ENCODE measurements around the gene NUMA1. TPM values are rescaled to one million over a fixed set of nuclear protein-coding genes. Genes with fewer than 3 reads are reported as not detected.
A peak's percentile ranks its signal among the peaks of the same experiment; 100 is the strongest.

NUMA1 gene
- total and polyA plus RNA-seq, 4 donors: 19.5 to 93.2 (median 42.1) TPM

GRCh38 chr11:72079819-72080325 lies 470 bp downstream of the NUMA1 start:
- H3K9ac ChIP-seq (ENCODE audit: low read depth in 1 of 2, low read length in 2 of 2): peak overlapping the region; percentile 68 to 72
- no peaks in the 10 kb centered on the region for H3K9me3 ChIP-seq (ENCODE audit: control insufficient read depth in 4 of 4, low read length in 3 of 4)
- H3K36me3 ChIP-seq (ENCODE audit: control insufficient read depth in 4 of 4, insufficient read depth in 3 of 4, low read depth in 1 of 4, low read length in 3 of 4): no peaks in the 10 kb centered on the region
- WGBS: 2% methylated on average over 16 of the region's 16 CpGs
- peak overlapping the region; percentile 60 to 83 (median 82) for H3K4me3 ChIP-seq (ENCODE audit: low read depth in 1 of 3, low read length in 3 of 3)
- TF ChIP-seq SP1 (IDR thresholded peaks at IDR 0.05) (no peak), RXRA (IDR thresholded peaks at IDR 0.05) (no peak), EGR1 (IDR thresholded peaks at IDR 0.05; ENCODE audit: low read depth in 2 of 2) (no peak), REST (IDR thresholded peaks at IDR 0.05) (no peak)
- no peaks in the 10 kb centered on the region for H3K27me3 ChIP-seq (ENCODE audit: control insufficient read depth in 4 of 4, insufficient read depth in 4 of 4, low read length in 3 of 4)
- H3K4me1 ChIP-seq (ENCODE audit: control insufficient read depth in 4 of 4, insufficient read depth in 4 of 4, low read length in 3 of 4): peaks cover 0 to 11% (median 5%) of the 10 kb centered on the region in 4 donors
- DNase-seq (ENCODE audit: low spot score): no peak
- peak overlapping the region; percentile 84 to 88 for H3K27ac ChIP-seq (ENCODE audit: low read depth in 1 of 2, low read length in 2 of 2)

- TF ChIP-seq ZBTB33 (IDR thresholded peaks at IDR 0.05) (no peak), NR2F2 (IDR thresholded peaks at IDR 0.05) (no peak), ATF3 (IDR thresholded peaks at IDR 0.05) (no peak), CTCF (IDR thresholded peaks at IDR 0.05; ENCODE audit: low read depth, low read length, missing input control) (no peak)
- Histone ChIP-seq H3K4me3 (ENCODE audit: low read depth in 1 of 3, low read length in 3 of 3) (no peak overlapping the region), H3K9me3 (ENCODE audit: control insufficient read depth in 4 of 4, low read length in 3 of 4) (no peaks in the 10 kb centered on the region), H3K27me3 (ENCODE audit: control insufficient read depth in 4 of 4, insufficient read depth in 4 of 4, low read length in 3 of 4) (no peaks in the 10 kb centered on the region), H3K9ac (ENCODE audit: low read depth in 1 of 2, low read length in 2 of 2) (no peak overlapping the region), H3K27ac (ENCODE audit: low read depth in 1 of 2, low read length in 2 of 2) (peak overlapping the region in 1 of 2 donors; percentile 31), H3K4me1 (ENCODE audit: control insufficient read depth in 4 of 4, insufficient read depth in 4 of 4, low read length in 3 of 4) (peaks cover 0 to 11% (median 5%) of the 10 kb centered on the region in 4 donors), H3K36me3 (ENCODE audit: control insufficient read depth in 4 of 4, insufficient read depth in 3 of 4, low read depth in 1 of 4, low read length in 3 of 4) (no peaks in the 10 kb centered on the region)
- WGBS: 93% methylated on average over 6 of the region's 6 CpGs
- no peak for DNase-seq (ENCODE audit: low spot score)
Observed at GRCh38 chr11:72078477-72078876, 1.9 kb downstream of the NUMA1 start.

- Histone ChIP-seq H3K9ac (ENCODE audit: low read depth in 1 of 2, low read length in 2 of 2) (no peak overlapping the region), H3K4me3 (ENCODE audit: low read depth in 1 of 3, low read length in 3 of 3) (no peak overlapping the region), H3K4me1 (ENCODE audit: control insufficient read depth in 4 of 4, insufficient read depth in 4 of 4, low read length in 3 of 4) (peaks cover 0 to 8% (median 1%) of the 10 kb centered on the region in 4 donors), H3K27me3 (ENCODE audit: control insufficient read depth in 4 of 4, insufficient read depth in 4 of 4, low read length in 3 of 4) (no peaks in the 10 kb centered on the region), H3K9me3 (ENCODE audit: control insufficient read depth in 4 of 4, low read length in 3 of 4) (no peaks in the 10 kb centered on the region), H3K36me3 (ENCODE audit: control insufficient read depth in 4 of 4, insufficient read depth in 3 of 4, low read depth in 1 of 4, low read length in 3 of 4) (no peaks in the 10 kb centered on the region), H3K27ac (ENCODE audit: low read depth in 1 of 2, low read length in 2 of 2) (no peak overlapping the region)
- DNase-seq (ENCODE audit: low spot score): no peak
- 97% methylated on average over 4 of the region's 4 CpGs for WGBS
- TF ChIP-seq ATF3 (IDR thresholded peaks at IDR 0.05) (no peak), SP1 (IDR thresholded peaks at IDR 0.05) (no peak), HNF4G (IDR thresholded peaks at IDR 0.05) (no peak), REST (IDR thresholded peaks at IDR 0.05) (no peak), MAX (IDR thresholded peaks at IDR 0.05) (no peak), HNF4A (conservative IDR thresholded peaks at IDR 0.05) (no peak), CTCF (IDR thresholded peaks at IDR 0.05; ENCODE audit: low read depth, low read length, missing input control) (no peak), EGR1 (IDR thresholded peaks at IDR 0.05; ENCODE audit: low read depth in 2 of 2) (no peak)
Observed at GRCh38 chr11:72075756-72076155, 4.6 kb downstream of the NUMA1 start.

Measured in liver (tissue), 9 donors.